ENCODE results near the gene AP1G1. TPM values are rescaled to one million over a fixed set of nuclear protein-coding genes. Genes with fewer than 3 reads are reported as not detected.
"Not testable (repeated sequence)": the region's sequence is repeated elsewhere in the genome, so short reads cannot be mapped to it uniquely, and the experiment has no call there.

Gene AP1G1
- total RNA-seq, 4 donors from 2014 or later, result 77.1 to 153 (median 86.3) TPM

GRCh38 chr16:71789136-71789535 lies 19.5 kb downstream of the AP1G1 start:
- WGBS, result 99% methylated on average over 8 of the region's 8 CpGs
- peaks cover 5% of the 10 kb centered on the region for H3K4me1 ChIP-seq
- no peak overlapping the region for H3K27ac ChIP-seq
- no peaks in the 10 kb centered on the region for H3K9me3 ChIP-seq
- peaks cover 34% of the 10 kb centered on the region for H3K36me3 ChIP-seq
- no peaks in the 10 kb centered on the region for H3K27me3 ChIP-seq
- H3K4me3 ChIP-seq, result no peak overlapping the region
- no peak for TF ChIP-seq CTCF (IDR thresholded peaks at IDR 0.05)
- TF ChIP-seq POLR2AphosphoS5 (IDR thresholded peaks at IDR 0.05), result no peak
- TF ChIP-seq POLR2A (IDR thresholded peaks at IDR 0.05), result no peak
- no peak for DNase-seq (ENCODE audit: low spot score in 2 of 2)

- Histone ChIP-seq H3K27ac (no peak overlapping the region), H3K36me3 (peaks cover 35% of the 10 kb centered on the region), H3K27me3 (no peaks in the 10 kb centered on the region), H3K4me1 (peaks cover 2% of the 10 kb centered on the region), H3K4me3 (no peak overlapping the region), H3K9me3 (no peaks in the 10 kb centered on the region)
- 89% methylated on average over 2 of the region's 2 CpGs for WGBS
- no peak for DNase-seq (ENCODE audit: low spot score in 2 of 2)
- TF ChIP-seq POLR2A (IDR thresholded peaks at IDR 0.05) (no peak), POLR2AphosphoS5 (IDR thresholded peaks at IDR 0.05) (no peak), EP300 (IDR thresholded peaks at IDR 0.05) (no peak), CTCF (IDR thresholded peaks at IDR 0.05) (no peak)
These were observed 20.1 kb downstream of the AP1G1 start for GRCh38 chr16:71788578-71788977.

GRCh38 chr16:71785143-71785542 lies 23.5 kb downstream of the AP1G1 start:
- not testable (repeated sequence) for DNase-seq (ENCODE audit: low spot score in 2 of 2); H3K4me1 ChIP-seq; H3K27me3 ChIP-seq; H3K27ac ChIP-seq; H3K4me3 ChIP-seq; H3K9me3 ChIP-seq
- 92% methylated on average over 3 of the region's 3 CpGs for WGBS
- H3K36me3 ChIP-seq, result peaks cover 40% of the 10 kb centered on the region

- Histone ChIP-seq H3K36me3 (peaks cover 38% of the 10 kb centered on the region), H3K27ac (no peak overlapping the region), H3K9me3 (no peaks in the 10 kb centered on the region), H3K27me3 (no peaks in the 10 kb centered on the region), H3K4me1 (no peaks in the 10 kb centered on the region), H3K4me3 (no peak overlapping the region)
- DNase-seq (ENCODE audit: low spot score in 2 of 2), result no peak
- 92% methylated on average over 2 of the region's 2 CpGs for WGBS
- no peak for TF ChIP-seq POLR2A (IDR thresholded peaks at IDR 0.05)
- no peak for TF ChIP-seq POLR2AphosphoS5 (IDR thresholded peaks at IDR 0.05)
- no peak for TF ChIP-seq CTCF (IDR thresholded peaks at IDR 0.05)
- TF ChIP-seq EP300 (IDR thresholded peaks at IDR 0.05), result no peak
These were observed 24.5 kb downstream of the AP1G1 start for GRCh38 chr16:71784093-71784492.

- no peak for TF ChIP-seq POLR2A (IDR thresholded peaks at IDR 0.05)
- TF ChIP-seq CTCF (IDR thresholded peaks at IDR 0.05), result no peak
- no peak for TF ChIP-seq POLR2AphosphoS5 (IDR thresholded peaks at IDR 0.05)
- TF ChIP-seq EP300 (IDR thresholded peaks at IDR 0.05), result no peak
- Histone ChIP-seq H3K4me1 (no peaks in the 10 kb centered on the region), H3K4me3 (no peak overlapping the region), H3K27me3 (no peaks in the 10 kb centered on the region), H3K36me3 (peaks cover 30% of the 10 kb centered on the region), H3K9me3 (no peaks in the 10 kb centered on the region), H3K27ac (no peak overlapping the region)
- WGBS, result 32% methylated on average over 3 of the region's 3 CpGs
- DNase-seq (ENCODE audit: low spot score in 2 of 2), result no peak
These were observed 26.9 kb downstream of the AP1G1 start for GRCh38 chr16:71781741-71782140.

- no peak overlapping the region for H3K27ac ChIP-seq
- WGBS, result 96% methylated on average over 6 of the region's 6 CpGs
- no peaks in the 10 kb centered on the region for H3K27me3 ChIP-seq
- no peak for TF ChIP-seq POLR2AphosphoS5 (IDR thresholded peaks at IDR 0.05)
- no peak overlapping the region for H3K4me3 ChIP-seq
- no peak for DNase-seq (ENCODE audit: low spot score in 2 of 2)
- H3K36me3 ChIP-seq, result peaks cover 23% of the 10 kb centered on the region
- no peaks in the 10 kb centered on the region for H3K9me3 ChIP-seq
- no peaks in the 10 kb centered on the region for H3K4me1 ChIP-seq
These were observed 28.0 kb downstream of the AP1G1 start for GRCh38 chr16:71780521-71781089.

Measured in suprapubic skin (tissue), 4 donors.